GM19351 (cell line): ENCODE measurements around the gene SDK1.
"Not testable (repeated sequence)": the region's sequence is repeated elsewhere in the genome, so short reads cannot be mapped to it uniquely, and the experiment has no call there.

Experiments
- ATAC-seq: cut with Tn5 transposase; IDR thresholded peaks from one replicate; pipeline ENCODE4 v1.9.1; 2021; ENCODE audit warnings: mild to moderate bottlenecking, moderate library complexity; ENCODE audit not compliant: unreplicated experiment

The SDK1 gene

DNA sequence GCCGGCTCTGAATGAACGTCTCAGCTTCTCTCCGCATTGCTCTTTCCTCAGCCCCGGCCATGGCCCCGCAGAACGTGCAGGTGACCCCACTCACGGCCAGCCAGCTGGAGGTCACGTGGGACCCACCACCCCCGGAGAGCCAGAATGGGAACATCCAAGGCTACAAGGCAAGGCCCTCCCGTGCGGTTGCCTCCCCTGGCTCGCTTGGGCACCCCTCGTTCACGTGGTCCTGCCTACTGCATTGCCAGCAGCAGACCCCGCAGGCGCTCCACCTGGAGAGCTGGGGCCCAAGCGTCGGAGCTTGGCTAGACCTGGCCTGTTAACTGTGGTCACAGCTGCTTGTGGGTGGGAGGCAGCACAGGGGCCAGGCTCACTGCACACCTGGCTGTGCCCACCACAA, 904.8 kb downstream of the SDK1 start:
- no peak for ATAC-seq

DNA sequence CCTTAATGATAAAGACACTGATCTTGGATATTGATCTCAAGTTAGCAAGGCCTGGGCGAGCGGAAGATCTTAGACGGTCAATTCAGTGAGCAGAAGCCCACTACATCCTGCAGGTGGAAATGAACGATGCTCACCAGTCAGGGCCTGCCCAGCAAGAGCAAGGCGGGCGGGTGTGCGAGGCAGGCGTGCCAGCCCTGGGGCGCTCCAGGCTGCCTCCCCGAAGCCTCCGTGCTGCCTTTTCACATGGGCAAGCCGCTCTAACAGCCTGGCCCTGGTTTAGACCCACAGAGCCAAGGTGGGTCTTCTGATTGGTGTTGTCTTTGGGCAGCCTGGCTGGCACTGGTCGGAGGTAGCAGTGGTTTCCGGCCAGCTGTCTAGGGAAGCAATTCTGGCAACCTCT, 906.0 kb downstream of the SDK1 start:
- ATAC-seq, result no peak

GRCh38 chr7:4208086-4208485, 907.0 kb downstream of the SDK1 start:
- ATAC-seq, result no peak

GRCh38 chr7:4208586-4208985, 907.5 kb downstream of the SDK1 start:
- ATAC-seq, result no peak

DNA sequence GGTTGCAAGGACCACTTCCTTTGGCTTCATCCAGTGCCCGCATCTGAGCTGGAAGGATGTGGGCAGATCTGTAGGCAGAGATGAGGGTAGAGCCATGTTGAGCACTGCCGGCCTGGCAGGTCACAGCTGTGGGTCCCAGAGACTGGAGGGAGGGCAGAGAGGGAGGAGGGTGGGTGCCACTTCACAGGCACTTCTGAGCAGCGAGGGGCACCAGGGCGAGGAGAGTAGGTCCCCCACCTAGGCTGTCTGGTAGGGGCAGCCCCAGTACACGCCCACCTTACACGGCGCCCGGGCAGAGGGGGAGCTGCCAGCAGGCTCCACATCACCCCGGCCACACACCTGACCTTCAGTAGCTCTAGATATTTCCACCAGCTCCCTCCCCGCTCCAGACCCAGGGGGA, 908.1 kb downstream of the SDK1 start:
- ATAC-seq, result no peak

DNA sequence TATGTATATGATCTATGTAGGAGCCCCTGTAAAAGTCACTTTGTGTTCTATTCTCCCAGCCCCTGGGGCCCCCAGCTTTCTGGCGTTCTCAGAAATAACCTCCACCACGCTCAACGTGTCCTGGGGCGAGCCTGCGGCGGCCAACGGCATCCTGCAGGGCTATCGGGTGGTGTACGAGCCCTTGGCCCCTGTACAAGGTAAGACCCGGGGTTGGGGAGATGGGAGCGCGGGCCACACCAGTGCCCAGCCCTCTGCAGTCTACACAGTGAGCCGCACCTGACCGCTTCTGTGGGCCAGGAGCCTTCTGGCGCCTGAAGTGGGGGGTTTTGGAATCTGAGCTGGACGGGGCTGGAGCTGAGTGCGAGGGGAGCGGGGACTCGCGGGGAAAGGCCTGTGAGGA, 908.9 kb downstream of the SDK1 start:
- no peak for ATAC-seq

GRCh38 chr7:4210821-4211220, 909.8 kb downstream of the SDK1 start:
- no peak for ATAC-seq

DNA sequence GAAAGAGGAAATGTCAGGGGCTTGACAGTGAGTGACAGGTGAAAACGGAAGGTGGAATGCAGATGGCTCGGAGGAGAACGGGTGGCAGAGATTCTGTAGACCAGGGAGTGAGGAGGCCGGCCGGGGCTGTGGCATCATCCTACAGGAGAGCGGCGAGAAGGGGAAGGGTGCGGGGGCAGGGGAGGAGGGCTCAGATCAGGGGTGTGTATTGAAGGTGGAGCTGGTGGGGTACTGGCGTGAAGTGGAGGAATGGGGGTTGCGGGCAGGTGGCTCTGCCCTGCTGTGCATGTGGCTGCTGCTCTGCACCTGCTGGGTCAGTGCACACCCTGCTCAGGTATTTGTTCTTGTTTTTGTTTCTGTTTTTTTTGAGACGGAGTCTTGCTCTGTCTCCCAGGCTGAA, 910.2 kb downstream of the SDK1 start:
- no peak for ATAC-seq

DNA sequence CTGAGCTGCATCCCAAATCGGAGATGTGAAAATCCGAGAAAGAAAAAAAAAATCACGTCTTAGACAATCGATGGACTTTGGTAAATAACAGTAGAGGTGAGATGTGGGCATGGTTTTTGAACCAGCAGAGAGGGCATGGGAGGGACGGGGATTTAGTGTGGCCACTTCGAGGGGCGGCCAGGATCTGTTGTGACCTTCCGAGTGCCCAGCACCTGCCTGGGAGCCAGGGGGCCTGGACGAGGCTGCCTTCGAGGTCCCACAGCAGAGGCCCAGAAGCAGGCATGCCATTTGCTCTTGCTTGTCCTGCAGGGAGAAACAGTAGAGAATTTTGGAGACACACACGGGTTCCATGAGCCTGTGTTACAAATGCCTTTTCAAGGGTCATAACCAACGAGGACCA, 911.3 kb downstream of the SDK1 start:
- ATAC-seq, result no peak

DNA sequence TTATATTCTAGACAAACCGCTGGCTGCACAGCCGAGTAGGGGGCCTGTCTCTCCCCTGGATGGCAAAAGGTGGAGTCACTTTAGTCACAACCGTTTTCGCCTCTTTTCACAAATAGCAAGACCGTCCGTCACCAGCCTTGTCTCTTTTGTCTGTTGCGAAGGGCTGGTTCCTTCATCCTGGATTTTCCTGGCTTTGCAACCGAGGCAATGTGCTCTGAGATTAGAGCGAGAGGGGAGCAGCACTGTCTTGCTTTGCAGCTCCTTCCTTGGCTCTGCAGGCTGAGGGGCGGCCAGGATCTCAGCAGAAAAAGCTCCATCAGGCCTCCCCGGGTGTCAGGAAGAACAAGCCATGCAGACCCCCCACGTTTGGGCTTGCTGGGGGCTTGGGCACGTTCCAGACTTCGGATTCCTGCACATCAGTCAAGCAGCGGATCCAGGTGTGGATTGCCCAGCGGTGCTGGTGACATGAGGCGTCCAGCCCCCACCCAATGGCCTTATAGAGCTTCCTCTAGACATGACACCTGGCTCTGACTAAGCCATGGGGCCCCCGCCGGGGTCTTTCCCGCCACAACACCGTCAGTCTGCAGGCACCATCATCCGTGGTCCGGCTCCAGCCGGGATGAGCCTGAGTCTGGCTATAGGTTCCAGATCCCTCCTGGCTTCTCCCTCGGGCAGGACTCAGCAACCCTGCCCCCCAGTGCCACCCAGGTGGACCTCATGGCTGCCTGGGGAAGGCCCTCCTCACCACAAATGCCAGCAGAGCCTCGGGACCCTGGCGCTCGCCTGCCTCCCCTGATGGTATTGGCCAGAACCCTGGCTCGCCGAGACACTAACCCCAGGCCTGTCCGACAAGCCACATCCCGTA, 913.5 kb downstream of the SDK1 start:
- no peak for ATAC-seq

DNA sequence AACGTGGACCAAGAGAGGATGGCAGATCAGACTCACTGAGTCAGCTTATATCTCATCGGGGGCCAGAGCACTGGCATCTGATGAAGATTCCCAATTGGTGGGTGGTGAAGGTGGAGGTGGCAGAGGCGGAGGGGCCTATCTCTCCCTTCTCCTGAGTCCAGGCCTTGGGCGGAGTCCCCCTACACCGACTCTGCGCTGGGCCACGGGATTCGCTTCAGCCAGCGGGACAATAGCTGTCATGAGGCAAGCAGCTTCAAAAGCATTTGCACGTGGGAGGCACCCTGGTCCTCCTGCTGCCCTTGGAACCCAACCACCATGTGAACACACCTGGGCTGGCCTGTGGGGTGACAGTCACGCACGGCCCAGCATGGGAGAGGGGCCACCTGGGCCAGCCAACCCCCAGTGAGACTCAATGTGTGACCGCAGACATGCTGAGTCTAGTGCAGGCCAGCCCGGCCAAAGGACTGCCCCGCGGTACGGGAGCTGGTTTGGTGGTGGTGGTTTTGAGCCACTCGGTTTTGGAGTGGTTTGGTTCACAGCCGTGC, 914.2 kb downstream of the SDK1 start:
- ATAC-seq, result no peak

DNA sequence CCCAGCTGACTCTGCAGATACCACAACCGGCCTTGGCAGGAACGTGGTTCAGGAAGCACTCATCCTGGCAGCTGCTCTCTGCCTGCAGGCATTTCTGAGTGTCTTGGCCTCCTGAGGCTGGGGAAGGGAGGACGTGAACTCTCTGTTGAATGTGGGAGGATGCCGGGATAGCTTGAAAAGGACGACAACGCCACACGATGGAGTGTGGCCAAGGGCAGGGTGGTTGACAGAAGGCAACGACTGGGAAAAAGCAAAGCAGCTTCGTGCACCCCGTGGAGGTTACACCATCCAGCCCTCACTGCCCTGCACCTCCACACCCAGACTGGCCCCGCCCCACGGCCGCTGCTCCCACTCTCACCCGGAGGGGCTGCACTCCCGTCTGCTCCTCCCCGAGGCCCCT, 915.0 kb downstream of the SDK1 start:
- ATAC-seq, result no peak

DNA sequence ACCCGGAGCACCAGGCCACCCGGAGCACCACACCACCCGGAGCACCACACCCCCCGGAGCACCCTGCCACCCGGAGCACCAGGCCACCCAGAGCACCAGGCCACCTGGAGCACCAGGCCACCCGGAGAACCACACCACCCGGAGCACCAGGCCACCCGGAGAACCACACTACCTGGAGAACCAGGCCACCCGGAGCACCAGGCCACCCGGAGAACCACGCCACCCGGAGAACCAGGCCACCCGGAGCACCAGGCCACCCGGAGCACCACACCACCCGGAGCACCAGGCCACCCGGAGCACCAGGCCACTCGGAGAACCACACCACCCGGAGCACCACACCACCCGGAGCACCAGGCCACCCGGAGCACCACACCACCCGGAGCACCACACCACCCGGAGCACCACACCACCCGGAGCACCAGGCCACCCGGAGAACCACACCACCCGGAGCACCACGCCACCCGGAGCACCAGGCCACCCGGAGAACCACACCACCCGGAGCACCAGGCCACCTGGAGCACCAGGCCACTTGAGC, 916.1 kb downstream of the SDK1 start:
- ATAC-seq, result not testable (repeated sequence)

DNA sequence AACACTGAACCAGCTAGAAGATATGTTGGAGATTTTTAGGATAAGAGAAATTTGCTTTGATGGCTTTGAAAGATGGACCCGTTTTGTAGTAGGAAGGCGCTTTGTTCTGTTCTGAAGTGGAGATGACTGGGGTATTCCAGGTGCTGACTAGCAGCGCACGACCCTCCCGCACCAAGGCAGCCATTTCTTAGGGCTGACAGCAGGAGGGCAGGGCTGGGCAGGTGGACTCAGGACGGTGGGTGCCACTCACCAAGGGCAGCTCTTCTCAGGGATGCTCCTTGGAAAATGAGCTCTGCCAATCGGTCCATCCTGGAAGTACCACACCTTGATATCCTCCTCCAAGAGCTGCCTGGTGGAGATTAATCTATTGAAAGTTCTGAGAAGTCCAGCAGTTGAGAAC, 917.4 kb downstream of the SDK1 start:
- no peak for ATAC-seq

DNA sequence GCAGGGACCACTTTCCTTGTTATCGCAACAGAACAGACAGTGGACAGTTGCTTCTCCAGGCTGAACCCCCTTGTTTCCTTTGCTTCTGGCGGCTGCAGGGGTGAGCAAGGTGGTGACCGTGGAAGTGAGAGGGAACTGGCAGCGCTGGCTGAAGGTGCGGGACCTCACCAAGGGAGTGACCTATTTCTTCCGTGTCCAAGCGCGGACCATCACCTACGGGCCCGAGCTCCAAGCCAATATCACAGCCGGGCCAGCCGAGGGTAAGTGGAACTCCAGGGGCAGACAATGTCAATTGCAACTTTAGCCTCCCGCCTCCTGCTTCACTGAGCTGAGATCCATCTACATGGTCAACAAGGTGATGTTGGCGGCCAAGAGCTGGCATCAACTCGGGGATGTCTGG, 919.0 kb downstream of the SDK1 start:
- no peak for ATAC-seq

DNA sequence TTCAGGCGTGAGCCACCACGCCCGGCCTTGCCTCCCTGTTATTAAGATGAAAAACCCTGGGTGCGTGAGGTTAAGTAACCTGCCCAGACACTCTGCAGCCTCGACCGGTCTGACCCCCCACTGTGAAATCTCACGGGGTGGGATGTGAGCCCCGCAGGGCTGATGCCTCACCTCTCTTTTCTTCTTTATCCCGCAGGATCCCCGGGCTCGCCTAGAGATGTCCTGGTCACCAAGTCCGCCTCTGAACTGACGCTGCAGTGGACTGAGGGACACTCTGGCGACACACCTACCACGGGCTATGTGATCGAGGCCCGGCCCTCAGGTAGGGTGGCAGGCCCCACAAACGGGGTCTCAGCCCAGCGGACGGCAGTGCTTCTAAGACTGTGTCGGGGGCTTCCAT, 920.0 kb downstream of the SDK1 start:
- no peak for ATAC-seq

DNA sequence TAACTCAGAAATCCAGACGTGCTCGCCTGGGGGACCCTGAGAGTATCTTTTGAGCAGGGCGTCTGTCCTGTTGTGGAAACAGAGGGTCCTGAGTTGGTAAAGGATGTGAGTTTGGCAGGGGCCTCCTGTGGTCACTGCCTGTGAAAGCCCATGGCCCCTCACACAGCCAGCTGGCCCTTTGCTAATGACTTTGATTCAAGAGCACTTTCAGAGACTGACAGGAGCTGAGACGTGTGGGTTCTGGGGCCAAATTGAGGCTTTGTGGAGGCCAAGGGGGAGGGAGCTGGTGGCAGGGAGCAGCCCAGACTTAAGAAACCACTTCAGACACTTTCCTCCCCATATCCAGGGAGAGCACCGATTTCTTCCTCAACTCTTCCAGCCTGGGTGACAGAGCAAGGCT, 921.6 kb downstream of the SDK1 start:
- no peak for ATAC-seq

- no peak for ATAC-seq
Measured at GRCh38 chr7:4225361-4225771, 924.3 kb downstream of the SDK1 start.

DNA sequence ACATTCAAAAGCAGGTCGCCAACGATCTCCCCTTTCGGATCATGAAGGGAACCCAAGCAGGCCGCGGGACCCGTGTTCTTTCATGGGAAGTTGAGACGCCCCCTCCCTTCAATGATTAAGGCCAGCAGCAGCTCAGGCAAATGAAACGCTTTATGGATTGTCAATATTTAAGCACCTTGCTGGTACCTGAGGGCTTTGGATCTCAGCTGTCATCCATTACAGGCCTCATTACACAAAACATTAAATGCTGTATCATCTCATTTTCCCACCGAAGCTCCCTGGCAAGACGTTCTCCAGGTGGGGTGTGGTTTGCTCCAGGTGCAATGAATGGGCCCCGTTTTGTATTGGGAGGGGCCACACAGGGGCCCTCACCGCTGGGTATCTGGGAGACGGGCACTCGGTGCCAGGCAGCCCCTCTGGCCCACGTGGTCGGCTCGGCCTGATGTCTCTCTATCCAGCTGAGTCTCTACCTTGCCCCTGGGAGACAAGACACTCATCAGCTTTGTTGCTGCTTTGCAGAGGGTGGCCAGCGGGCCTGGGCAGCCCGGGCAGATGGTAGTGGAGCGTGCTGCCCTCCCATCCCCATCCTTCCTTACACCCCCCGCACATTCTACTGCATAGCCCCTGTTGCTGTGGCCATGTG, 925.0 kb downstream of the SDK1 start:
- ATAC-seq, result no peak

GRCh38 chr7:4226524-4226882, 925.5 kb downstream of the SDK1 start:
- no peak for ATAC-seq

GRCh38 chr7:4227105-4228010, 926.3 kb downstream of the SDK1 start:
- ATAC-seq, result no peak
